K562 (cell line): ENCODE results near the gene RGS9BP.

ENCODE experiments used
- RBM34 ChIP-seq: fragments of 200-400 bp; formaldehyde crosslinking; IDR thresholded peaks from 2 replicates; pipeline ENCODE4 v1.6.1; 2018; ENCODE audit warnings: low read length, borderline replicate concordance; ENCODE audit not compliant: insufficient read depth
- SIX5 ChIP-seq, 2 experiments: IDR thresholded peaks; 2 replicates each; pipeline ENCODE4 v1.6.1; 2011; ENCODE audit warnings: low read length in 2 of 2, borderline replicate concordance in 1 of 2, low read depth in 1 of 2, mild to moderate bottlenecking in 1 of 2, moderate library complexity in 1 of 2; ENCODE audit not compliant: insufficient read depth in 1 of 2
- TF ChIP-seq, protein P1 (sequence below), 3 experiments: IDR thresholded peaks in 2 of 3; conservative IDR thresholded peaks in 1 of 3; 2 replicates each; pipeline ENCODE4 v1.5.1; 2011 to 2012; ENCODE audit warnings: low read length in 3 of 3, mild to moderate bottlenecking in 3 of 3, control low read depth in 2 of 3, improper control_type of control experiment in 1 of 3, inconsistent platforms in 1 of 3, low read depth in 1 of 3, mixed read lengths in 1 of 3, moderate library complexity in 1 of 3; ENCODE audit not compliant: insufficient read depth in 2 of 3
- TF ChIP-seq, protein P2 (sequence below): fragments of 250-450 bp; sonication (Bioruptor Pico); IDR thresholded peaks from 2 replicates; pipeline ENCODE4 v1.4.0; 2020

DNA sequence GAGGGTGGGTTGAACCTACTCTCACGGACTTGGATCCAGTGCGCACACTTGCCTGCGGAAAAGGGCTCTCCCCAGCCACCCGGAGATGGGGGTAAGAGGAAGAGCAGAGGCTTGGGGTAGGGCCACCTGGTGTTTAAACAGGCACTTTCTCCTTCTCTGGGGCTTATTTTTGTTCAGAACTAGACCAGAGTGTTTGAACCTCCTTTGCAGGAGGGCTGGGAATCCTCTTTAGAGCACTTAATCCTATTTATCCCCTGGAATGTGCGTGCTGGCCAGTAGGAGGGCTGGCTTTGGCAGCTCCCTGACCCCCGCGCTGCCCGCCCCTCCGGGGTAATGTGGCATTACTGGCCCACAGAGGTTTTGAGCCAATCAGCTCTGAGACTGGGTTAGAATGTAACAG is 2.0 kb downstream of the RGS9BP start:
- TF ChIP-seq, protein P1, sequence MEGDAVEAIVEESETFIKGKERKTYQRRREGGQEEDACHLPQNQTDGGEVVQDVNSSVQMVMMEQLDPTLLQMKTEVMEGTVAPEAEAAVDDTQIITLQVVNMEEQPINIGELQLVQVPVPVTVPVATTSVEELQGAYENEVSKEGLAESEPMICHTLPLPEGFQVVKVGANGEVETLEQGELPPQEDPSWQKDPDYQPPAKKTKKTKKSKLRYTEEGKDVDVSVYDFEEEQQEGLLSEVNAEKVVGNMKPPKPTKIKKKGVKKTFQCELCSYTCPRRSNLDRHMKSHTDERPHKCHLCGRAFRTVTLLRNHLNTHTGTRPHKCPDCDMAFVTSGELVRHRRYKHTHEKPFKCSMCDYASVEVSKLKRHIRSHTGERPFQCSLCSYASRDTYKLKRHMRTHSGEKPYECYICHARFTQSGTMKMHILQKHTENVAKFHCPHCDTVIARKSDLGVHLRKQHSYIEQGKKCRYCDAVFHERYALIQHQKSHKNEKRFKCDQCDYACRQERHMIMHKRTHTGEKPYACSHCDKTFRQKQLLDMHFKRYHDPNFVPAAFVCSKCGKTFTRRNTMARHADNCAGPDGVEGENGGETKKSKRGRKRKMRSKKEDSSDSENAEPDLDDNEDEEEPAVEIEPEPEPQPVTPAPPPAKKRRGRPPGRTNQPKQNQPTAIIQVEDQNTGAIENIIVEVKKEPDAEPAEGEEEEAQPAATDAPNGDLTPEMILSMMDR (IDR thresholded peaks at IDR 0.05 in 2 of 3, conservative IDR thresholded peaks at IDR 0.05 in 1 of 3; ENCODE audit: insufficient read depth in 2 of 3, low read depth in 1 of 3, low read length in 3 of 3): no peak
- TF ChIP-seq RBM34 (no peak), SIX5 (IDR thresholded peaks at IDR 0.05; ENCODE audit: borderline replicate concordance in 1 of 2, insufficient read depth in 1 of 2, low read depth in 1 of 2, low read length in 2 of 2) (no peak)
- TF ChIP-seq, protein P2, sequence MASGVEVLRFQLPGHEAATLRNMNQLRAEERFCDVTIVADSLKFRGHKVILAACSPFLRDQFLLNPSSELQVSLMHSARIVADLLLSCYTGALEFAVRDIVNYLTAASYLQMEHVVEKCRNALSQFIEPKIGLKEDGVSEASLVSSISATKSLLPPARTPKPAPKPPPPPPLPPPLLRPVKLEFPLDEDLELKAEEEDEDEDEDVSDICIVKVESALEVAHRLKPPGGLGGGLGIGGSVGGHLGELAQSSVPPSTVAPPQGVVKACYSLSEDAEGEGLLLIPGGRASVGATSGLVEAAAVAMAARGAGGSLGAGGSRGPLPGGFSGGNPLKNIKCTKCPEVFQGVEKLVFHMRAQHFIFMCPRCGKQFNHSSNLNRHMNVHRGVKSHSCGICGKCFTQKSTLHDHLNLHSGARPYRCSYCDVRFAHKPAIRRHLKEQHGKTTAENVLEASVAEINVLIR (CRISPR knock-in tag): no peak
